NB4 (cell line): ENCODE data around the gene NME2.
A peak's percentile ranks its signal among the peaks of the same experiment; 100 is the strongest.

Experiments
- DNase-seq: peaks from one replicate; pipeline ENCODE4 v3.0.0; 2010; ENCODE audit warnings: low read depth
- H3K4me3 ChIP-seq: one replicate; pipeline ENCODE4 v1.5.1; 2011; ENCODE audit warnings: mild to moderate bottlenecking, low read depth, low read length, moderate library complexity
- MYC ChIP-seq: IDR thresholded peaks from 2 replicates; pipeline ENCODE4 v1.6.1; 2011; ENCODE audit warnings: low read depth, low read length
- POLR2A ChIP-seq: IDR thresholded peaks from 2 replicates; pipeline ENCODE4 v1.6.1; 2011; ENCODE audit warnings: mild to moderate bottlenecking; ENCODE audit not compliant: insufficient read length; ENCODE audit errors: extremely low read depth
- TF ChIP-seq, protein P1 (sequence below): IDR thresholded peaks from one replicate; pipeline ENCODE4 v1.5.1; 2012; ENCODE audit warnings: low read depth, low read length
- TF ChIP-seq, protein P2 (sequence below): IDR thresholded peaks from 2 replicates; pipeline ENCODE4 v1.6.1; 2011; ENCODE audit warnings: low read depth, low read length

The NME2 gene

DNA sequence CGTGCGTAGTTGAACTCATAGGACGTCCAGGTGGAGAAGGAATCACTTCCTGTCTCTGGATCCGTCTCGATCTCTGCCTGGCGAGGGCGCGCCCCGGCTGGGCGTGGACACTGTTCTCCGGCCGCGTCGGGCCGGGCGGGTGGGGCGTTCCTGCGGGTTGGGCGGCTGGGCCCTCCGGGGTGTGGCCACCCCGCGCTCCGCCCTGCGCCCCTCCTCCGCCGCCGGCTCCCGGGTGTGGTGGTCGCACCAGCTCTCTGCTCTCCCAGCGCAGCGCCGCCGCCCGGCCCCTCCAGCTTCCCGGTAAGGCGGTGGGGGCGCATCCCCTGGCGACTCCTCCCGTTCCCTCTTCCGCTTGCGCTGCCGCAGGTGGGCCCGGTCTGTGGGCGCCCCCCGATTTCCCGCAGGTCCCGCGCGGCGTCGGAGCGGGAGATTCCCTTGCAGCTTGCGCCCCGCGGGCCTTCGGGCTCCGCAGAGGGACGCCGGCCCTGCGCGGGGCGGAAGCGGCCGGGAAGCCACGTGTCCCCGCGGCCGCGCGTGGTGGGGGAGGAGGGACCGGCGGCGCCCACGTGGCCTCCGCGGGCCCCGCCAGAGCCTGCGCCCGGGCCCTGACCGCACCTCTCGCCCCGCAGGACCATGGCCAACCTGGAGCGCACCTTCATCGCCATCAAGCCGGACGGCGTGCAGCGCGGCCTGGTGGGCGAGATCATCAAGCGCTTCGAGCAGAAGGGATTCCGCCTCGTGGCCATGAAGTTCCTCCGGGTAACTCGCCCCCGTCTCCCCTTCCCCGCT lies at the start of gene NME2:
TSS of gene NME2 (plus strand) at position 214 of the 789 bp plus-strand sequence. CDS start at position 634, 420 bp downstream.
- TF ChIP-seq POLR2A, result peak; percentile 78
- TF ChIP-seq, protein P1, sequence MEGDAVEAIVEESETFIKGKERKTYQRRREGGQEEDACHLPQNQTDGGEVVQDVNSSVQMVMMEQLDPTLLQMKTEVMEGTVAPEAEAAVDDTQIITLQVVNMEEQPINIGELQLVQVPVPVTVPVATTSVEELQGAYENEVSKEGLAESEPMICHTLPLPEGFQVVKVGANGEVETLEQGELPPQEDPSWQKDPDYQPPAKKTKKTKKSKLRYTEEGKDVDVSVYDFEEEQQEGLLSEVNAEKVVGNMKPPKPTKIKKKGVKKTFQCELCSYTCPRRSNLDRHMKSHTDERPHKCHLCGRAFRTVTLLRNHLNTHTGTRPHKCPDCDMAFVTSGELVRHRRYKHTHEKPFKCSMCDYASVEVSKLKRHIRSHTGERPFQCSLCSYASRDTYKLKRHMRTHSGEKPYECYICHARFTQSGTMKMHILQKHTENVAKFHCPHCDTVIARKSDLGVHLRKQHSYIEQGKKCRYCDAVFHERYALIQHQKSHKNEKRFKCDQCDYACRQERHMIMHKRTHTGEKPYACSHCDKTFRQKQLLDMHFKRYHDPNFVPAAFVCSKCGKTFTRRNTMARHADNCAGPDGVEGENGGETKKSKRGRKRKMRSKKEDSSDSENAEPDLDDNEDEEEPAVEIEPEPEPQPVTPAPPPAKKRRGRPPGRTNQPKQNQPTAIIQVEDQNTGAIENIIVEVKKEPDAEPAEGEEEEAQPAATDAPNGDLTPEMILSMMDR, result no peak
- peak; percentile 97 for TF ChIP-seq MYC
- TF ChIP-seq, protein P2, sequence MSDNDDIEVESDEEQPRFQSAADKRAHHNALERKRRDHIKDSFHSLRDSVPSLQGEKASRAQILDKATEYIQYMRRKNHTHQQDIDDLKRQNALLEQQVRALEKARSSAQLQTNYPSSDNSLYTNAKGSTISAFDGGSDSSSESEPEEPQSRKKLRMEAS, result peak; percentile 92
- H3K4me3 ChIP-seq, result peak within 1 kb of the TSS; percentile 89
- peak; percentile 88 for DNase-seq

DNA sequence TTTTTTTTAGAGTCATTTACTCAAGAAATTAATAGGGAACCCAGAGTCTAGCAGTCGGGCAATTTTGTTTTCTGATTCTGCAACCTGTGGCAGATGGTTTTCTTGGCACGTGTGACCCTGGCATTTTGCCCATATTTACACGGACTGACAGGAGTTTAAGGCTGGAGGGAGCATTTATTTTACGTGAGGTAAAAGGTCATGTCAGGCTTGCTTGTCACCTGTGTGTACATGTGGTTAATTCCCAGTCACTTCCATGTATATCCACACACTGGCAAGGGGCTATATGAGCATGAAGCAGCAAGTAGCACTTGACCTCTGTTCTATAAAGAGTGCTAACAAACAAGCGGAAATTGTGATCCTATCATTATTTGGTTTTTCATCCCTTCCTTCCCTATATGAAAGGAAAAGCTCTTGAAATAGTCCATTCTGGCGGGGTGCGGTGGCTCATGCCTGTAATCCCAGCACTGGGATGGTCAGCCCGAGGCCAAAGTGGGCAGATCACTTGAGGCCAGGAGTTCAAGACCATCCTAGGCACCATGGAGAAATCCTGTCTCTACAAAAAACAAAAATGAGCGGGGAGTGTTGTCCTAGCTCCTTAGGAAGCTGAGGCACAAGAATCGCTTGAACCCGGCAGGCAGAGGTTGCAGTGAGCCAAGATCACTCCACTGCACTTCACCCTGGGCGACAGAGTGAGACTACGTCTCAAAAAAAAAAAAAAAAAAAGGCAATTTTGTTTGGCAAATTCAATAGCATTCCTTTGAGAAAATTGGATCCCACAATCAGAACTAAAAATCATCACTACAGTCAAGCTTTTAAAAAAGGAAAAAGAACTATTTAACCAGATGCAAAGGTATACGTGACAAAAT lies 47.6 kb upstream of the NME2 start:
- H3K4me3 ChIP-seq, result peak overlapping the region; percentile 71
- no peak for DNase-seq
- TF ChIP-seq, protein P2, result no peak
- TF ChIP-seq, protein P1, result no peak
- no peak for TF ChIP-seq POLR2A

DNA sequence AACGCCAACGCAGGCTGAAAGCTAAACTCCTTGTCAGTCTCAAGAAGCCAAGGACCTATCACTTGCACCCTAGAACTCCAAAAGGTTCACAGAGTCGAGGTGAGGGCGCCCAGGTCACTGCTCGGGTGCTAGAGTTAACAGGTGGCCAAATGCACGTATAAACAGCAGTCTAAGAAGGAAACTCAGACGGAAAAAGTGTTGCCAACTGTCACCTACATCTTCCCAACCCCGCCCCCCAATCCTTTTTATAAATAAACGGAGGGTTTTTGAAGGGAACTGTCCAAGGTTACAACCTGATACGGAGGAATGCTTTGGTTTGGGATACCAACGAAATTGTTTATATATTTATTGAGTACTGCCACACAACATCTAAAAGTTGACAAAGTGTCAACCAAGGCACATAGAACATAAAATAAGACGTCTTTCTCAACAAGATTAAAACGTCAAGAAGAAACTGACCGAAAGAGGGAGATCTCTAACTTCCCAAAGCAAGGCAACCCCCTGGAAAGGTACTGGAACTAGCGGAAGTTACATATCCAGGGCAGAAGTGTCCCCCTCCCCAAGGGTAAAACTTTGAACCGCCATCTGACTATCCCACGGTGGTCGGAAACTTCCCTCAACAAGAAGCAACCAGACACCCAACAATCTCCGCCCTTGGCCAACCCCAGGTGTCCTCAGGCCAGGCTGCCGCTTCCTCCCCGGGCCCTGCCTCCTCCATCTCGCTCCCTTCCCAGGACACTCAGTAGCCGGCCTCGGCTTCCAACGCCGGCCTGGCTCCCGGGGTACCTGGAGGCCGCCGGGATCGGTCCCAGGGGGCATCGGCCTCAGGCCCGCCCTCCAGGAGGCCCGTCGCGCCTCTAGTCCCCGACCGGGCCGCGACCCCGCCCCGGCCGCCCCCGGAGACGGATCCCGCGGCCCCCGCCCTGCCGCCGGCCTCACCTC lies 46.5 kb upstream of the NME2 start:
- peak; percentile 76 for DNase-seq
- H3K4me3 ChIP-seq, result peak overlapping the region; percentile 71
- TF ChIP-seq, protein P1, result no peak
- TF ChIP-seq, protein P2, result no peak
- TF ChIP-seq POLR2A (no peak), MYC (no peak)

DNA sequence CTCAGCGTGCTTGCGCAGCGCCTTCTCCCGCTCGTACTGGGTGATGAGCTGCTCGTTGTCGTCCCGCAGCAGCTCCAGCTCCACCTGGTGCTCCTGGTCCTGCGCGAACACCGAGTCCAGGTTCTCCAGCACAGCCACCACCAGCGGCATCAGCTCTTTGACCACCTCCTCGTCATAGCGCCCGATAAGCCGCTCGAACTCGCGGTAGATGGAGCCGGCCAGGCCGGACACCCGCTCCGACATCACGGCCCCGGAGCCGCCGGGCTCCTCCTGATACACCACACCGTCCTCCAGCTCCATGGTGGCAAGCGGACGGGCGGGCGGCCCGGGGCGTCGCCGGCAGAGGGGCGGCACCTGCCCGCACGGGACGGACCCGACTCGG lies 45.9 kb upstream of the NME2 start:
- H3K4me3 ChIP-seq, result peak overlapping the region; percentile 71
- TF ChIP-seq POLR2A, result no peak
- TF ChIP-seq, protein P2, result no peak
- TF ChIP-seq, protein P1, result no peak
- TF ChIP-seq MYC, result no peak; the same call in 1 of the 2 replicates
- no peak for DNase-seq

DNA sequence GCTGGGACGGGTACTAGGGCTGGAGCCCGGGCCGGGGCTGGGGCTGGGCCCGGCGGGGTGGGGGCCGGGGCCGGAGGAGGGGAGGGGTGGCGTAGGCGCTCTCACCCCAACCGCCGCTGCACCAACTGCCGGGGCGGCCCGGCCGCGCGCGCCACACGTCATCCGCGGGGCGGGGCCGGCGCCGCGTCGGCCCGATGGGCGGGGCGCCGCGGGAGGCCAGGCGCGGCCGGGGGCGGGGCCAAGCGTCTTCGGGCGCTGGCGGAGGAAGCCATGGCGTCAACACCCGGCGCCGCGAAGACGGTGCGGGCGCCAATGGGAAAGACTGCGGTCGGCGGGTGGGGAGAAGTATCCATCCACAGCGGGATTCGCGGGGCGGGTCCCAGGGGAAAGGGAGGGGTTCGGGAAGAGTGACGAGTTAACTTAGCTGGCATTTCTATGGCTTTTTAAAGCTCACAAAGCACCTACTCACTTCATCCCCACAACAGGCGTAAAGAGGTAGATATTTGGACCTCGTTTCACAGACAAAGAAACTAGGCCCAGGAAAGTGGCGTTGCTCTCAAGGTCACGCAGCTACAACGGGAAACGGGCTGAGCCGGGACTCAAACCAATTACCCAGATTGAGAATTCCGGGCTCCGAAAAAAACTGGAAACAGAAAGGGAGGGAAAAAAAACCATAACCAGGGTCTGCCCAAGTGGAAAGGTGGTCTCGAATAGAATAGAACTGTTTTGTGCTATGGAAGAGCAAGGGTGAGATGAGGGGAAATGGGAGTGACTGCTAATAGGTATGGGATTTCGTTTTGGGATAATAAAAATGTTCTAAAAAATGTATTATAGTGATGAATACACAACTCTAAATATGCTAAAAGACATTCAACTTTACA lies 45.2 kb upstream of the NME2 start, which contains the start of gene SPAG9:
TSS of gene SPAG9 (minus strand) at position 130 of the 881 bp plus-strand sequence. CDS start 212 bp downstream, outside the sequence.
- H3K4me3 ChIP-seq, result peak within 1 kb of the TSS; percentile 82
- TF ChIP-seq POLR2A (peak; percentile 67), MYC (peak; percentile 61)
- TF ChIP-seq, protein P2, result no peak; the same call in 1 of the 2 replicates
- TF ChIP-seq, protein P1, result no peak
- DNase-seq, result peak; percentile 94
